ENCODE data around the gene NFKBIZ.
A peak's percentile ranks its signal among the peaks of the same experiment; 100 is the strongest.

NFKBIZ gene

GRCh38 chr3:101848754-101849713 lies at the start of gene NFKBIZ:
TSS of gene NFKBIZ (plus strand) at chr3:101849514. CDS start at chr3:101849629, 115 bp downstream.
- peak; percentile 89 for DNase-seq

DNA sequence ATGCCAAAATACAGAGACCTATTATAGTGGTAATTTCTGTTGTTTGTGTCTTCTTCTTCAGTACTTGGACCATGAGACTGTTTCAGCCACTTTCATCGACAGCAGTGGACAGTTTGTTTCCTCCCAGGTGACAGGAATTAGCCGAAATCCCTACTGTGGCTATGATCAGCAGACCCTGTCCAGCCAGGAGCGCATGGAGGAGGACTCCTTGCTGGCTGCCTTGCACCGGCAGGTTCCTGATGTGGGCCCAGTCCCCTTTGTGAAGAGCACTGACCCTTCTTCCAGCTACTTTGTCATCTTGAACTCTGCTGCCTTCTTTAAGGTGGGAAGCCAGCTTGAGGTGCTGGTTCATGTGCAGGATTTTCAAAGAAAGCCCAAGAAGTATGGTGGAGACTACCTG lies 48.1 kb upstream of the NFKBIZ start:
- DNase-seq, result no peak

DNA sequence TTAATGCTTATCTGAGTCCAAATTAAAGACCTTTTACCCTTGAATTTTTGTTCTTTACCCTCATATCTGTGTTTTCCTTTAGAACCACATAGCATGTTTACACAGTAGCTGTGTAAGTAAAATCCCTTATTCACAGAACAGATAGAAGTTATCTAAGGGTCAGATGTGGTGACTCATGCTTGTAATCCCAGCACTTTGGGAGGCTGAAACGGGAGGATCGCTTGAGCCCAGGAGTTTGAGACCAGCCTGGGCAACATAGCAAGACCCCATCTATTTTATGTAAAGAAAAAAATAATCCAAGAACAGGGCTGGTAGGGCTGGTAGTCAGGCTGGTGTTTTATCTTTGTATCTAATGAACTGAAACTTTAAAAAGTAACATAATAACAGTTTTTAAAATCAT lies 47.1 kb upstream of the NFKBIZ start:
- no peak for DNase-seq

- no peak for DNase-seq
Measured at GRCh38 chr3:101803173-101803782, 46.0 kb upstream of the NFKBIZ start.

GRCh38 chr3:101803939-101804338 lies 45.4 kb upstream of the NFKBIZ start:
- no peak for DNase-seq

- no peak for DNase-seq
Measured at GRCh38 chr3:101806491-101806890, 42.8 kb upstream of the NFKBIZ start.

DNA sequence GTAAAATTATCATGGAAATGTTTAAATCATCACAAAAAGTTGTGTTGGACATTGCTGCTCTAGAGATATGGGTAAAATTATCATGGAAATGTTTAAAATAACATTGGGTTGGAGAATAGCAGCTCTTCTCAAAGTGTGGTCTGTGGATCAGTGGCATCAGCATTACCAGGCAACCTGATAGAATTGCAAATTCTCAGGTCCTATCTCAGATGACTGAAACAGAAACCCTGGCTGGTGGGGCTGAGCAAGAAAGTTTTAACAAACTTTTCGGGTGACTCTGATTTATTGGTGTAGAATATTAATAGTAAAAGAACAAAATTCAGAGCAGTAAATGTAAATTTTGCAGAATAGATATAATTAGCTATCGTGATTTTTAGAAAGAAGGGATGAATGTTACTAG lies 41.4 kb upstream of the NFKBIZ start:
- no peak for DNase-seq

DNA sequence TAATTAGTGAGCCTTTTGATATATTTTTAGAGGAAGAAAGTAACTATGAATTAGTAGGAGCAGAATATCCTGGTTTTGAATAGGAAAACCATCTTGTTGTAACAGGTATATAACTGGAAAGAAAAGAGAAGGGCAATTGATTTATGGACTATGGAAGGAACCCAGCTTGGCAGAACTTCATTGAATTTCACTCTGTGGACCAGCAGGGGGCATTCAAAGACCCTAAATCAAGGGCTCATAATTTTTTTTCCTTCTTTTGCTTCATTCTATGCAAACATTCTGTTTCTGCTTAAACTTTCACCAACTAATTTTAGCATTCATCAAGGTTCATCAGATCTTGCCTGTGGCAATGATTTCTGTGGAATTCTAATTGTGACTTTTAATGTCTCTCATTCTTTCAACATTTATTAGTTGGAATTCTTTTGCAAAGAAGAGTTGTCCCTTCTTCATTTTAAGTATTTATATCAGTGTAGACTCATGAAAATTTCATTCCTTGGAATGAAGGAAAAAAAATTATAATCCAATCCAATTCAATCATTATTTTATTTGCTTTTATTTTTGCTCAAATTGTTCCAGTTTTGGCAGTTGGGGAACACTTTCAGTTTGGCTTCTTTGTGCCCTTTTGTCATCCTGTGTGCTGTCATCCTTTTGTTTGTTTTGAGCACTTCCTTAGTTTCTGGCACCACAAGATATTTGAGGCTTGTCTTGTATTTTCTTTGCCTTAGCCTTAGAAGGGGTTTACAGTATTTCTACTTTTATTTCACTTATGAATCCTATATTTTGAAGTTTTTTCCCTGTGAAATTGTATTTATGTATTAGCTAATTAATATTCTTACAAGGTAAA lies 39.9 kb upstream of the NFKBIZ start:
- DNase-seq, result no peak

DNA sequence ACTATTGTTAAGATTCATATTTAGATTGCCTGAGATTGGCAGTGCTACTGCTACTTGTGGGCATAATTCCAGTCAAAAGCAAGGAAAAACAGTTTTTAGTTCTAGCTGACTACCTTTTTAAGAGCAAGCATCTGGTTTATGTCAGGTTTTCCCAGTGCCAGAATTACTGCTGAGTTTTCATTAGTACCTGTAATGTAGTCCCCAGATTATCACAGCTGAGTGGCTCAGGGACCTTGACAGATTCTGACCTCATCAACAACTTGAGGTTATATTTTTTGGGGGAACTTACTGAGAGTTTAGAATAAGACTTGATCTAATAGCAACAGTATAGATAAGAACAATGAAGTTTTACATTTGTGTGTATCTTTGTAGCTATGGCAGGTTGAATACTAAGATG lies 39.3 kb upstream of the NFKBIZ start:
- no peak for DNase-seq

GRCh38 chr3:101811875-101812274 lies 37.4 kb upstream of the NFKBIZ start:
- DNase-seq, result no peak

DNA sequence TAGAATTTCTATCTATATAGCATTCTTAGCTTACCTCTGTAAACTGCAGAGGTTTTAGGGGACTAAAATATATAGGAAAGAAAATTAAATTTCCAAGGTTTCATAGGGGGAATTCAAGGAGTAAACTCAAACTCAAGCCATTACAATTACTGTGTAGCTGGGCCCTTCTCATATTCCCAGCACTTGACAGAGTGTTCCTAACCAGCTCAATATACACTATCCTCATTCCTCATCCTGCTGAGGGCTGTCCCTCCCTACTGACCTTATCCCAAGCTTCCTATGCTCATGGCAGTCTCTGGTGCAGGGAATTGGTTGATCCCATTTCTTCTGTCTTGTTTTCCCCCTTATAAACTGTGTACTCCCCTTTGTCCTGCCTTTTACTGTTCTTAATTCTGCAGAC lies 36.4 kb upstream of the NFKBIZ start:
- DNase-seq, result no peak

DNA sequence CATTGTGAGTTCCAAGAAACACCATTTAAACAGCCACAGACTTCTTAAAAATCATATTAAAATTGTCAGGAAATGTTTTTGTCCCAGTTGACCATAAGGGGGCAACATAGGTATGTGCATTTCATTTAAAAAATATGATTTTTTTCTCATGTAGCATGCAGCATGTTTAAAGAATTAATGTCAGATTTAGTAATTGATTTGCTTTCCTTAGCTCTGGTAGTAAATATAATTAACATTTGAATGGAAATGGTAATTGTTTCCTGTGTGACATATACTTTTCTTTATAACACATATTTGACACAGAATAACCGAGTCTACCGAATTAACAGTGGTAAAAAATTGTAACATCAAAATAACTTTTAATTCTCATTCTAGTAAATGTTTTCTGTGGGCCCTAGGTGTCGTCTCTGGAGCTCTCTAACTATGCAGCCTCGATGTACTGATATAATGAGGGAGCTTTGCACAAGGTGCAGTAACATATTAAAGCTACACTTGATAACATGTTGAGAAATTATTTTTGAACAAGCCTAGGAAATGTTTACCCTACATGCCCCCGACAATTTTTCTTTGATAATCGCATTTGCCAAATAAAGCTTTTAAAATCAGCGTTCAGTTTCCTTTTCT lies 35.4 kb upstream of the NFKBIZ start:
- no peak for DNase-seq

DNA sequence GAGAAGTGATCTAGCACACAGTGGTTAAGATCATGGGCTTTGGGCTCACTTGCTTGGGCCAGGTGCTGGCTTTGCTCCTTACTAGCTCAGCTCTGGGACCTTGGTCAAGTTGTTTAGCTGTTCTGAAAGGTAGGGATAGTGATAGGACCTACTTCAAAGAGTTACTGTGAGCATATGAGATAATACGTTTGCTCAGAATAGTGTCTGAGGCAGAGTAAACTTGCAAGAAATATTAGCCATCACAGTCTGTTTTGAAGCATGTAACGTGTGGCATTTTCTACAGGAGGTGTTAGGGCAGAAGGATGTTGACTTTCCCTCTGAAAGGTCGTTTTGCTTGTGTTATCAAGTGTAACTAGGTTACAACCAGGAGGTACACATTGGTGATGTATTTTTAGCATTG lies 34.5 kb upstream of the NFKBIZ start:
- no peak for DNase-seq

GRCh38 chr3:101816215-101817149 lies 32.8 kb upstream of the NFKBIZ start:
- no peak for DNase-seq

DNA sequence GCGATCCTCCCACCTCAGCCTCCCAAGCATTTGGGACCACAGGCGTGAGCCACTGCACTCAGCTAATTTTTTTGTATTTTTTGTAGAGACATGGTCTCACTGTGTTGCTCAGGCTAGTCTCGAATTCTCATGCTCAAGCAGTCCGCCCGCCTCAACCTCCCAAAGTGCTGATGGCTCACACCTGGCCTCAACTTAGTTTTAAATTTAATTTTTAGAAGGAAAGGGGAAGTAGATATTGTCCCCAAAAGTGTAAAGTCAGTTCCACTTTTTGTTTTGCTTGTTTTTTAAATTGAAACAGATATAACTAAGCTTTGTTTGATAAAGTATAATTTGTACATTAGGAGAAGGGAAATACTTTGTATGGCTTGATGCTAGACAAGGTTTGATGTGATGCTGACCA lies 31.3 kb upstream of the NFKBIZ start:
- DNase-seq, result no peak

GRCh38 chr3:101819649-101820206 lies 29.6 kb upstream of the NFKBIZ start:
- no peak for DNase-seq

GRCh38 chr3:101821503-101821902 lies 27.8 kb upstream of the NFKBIZ start:
- no peak for DNase-seq

GRCh38 chr3:101823525-101823924 lies 25.8 kb upstream of the NFKBIZ start:
- no peak for DNase-seq

DNA sequence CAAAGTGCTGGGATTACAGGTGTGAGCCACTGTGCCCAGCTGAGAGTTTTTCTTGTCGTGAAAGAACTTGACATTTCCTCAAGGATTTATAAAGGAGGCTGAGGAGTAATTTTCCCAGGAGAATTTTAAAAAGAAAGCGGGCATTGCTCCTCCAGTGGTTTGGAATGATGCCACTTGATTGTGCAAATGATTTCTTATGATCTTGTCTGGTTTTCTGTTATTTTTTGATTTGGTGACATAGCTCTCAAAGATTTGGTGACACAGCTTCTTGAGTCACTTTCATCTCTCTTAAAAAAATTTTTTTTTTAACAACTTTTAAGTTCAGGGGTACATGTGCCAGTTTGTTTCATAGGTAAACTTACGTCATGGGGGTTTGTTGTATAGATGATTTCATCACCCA lies 24.6 kb upstream of the NFKBIZ start:
- DNase-seq, result no peak

DNA sequence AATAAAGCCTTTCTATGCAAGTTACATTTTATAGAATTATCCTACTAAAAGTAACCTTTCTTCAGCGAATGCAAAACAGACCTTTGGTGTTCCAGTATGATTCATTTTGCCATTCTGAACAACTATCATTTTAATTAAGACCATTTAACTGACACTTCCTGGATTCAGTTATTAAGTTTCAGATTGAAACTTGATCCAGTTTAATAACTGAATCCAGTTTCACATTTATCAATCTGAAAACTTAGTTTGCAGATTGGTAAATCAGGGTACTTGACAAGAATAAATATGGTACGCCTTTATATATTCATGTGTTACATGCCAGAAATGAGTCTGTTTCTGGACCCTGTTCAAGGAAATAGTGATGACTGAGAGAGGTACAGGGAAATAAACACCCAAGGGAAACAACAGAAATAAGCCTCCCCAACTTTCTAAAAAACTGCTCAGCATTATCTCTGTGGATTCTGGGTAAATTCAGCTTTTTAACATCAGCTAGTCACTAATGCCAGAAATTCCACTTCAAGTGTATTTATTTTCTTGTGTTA lies 23.3 kb upstream of the NFKBIZ start:
- DNase-seq, result no peak
